ENCODE results near the gene ELMO1. TPM values are rescaled to one million over a fixed set of nuclear protein-coding genes. Genes with fewer than 3 reads are reported as not detected.
A peak's percentile ranks its signal among the peaks of the same experiment; 100 is the strongest.

Gene ELMO1
- total RNA-seq = 68.1 TPM

- FAIRE-seq = no peak
- peak; percentile 64 to 68 for DNase-seq (ENCODE audit: low spot score in 2 of 2)
Observed at GRCh38 chr7:37448636-37449361, at the start of gene ELMO1. ELMO1 (minus strand) TSS chr7:37448864; CDS start chr7:37342690, 106,174 bp downstream.

- no peak for DNase-seq (ENCODE audit: low spot score in 2 of 2)
- no peak for FAIRE-seq
Observed at GRCh38 chr7:37497576-37497975, 48.9 kb upstream of the ELMO1 start.

DNA sequence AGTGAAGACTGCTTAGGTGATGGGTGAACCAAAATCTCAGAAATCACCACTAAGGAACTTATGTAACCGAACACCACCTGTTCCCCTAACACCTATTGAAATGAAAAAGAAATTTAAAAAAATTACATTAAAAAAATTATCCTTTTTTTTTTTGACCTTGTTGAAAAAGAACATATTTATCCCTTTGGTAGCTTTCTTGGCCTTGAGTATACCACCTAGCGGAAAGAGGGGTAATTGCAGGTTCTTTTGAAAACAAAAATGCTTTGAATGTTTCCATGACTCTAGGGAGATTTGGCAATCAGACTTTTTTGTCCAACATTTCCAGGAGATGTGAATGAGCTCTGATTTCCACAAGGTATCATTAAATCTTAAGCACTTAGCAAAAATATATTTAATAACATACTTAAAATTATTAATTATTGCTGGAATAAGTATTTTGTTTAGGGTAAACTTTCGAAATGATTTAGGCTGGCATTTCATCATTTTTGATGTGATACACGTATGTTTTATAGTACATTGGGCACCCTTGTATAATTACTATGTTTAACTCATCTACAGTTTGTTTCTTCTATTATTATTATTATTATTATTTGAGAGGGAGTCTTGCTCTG, 47.0 kb upstream of the ELMO1 start:
- FAIRE-seq = peak; percentile 96

DNA sequence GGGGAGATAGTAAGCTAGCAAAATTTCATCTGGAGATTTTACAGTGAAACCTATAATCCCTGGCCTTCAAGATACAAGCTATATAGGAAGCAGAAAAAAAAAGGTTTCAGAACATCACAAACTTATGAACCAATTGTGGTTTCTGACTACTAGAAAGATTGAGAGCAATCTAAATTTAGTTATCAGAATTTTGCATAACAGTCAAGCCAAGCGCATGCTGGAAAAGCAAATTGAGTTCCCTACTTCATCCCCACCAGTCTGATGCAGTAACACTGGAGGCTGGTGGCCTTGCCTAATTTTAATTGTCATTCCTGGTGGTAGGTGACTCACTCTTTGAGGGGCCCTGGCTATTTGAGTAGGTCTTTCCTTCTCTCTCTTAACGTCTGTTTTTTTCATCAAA, 46.3 kb upstream of the ELMO1 start:
- FAIRE-seq = no peak
- DNase-seq (ENCODE audit: low spot score in 2 of 2) = no peak

More for the DNA sequence above, 47.0 kb upstream of the ELMO1 start:
- DNase-seq (ENCODE audit: low spot score in 2 of 2) = no peak

- no peak for DNase-seq (ENCODE audit: low spot score in 2 of 2)
Observed at GRCh38 chr7:37493810-37494209, 45.1 kb upstream of the ELMO1 start.

DNA sequence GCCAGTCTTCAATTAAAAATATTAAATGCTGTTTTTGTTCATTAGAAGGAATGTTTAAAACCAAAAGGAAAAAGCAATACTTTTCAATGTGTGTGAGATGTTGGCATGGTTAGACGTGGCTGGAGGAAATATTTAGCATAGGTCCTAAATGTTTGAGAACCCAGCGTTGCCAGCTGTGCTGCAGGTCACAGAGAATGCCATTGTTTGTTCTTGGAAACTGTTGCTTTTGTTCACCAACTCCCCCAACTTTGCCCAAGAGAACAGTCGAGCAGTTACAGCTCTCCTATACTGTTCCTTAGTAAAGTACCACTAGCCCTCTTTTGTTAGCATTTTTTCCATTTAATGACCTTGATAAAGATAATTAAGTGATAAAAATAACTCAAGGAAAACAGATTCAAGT, 44.5 kb upstream of the ELMO1 start:
- no peak for FAIRE-seq
- peak in 1 of 2 donors; percentile 52 for DNase-seq (ENCODE audit: low spot score in 2 of 2)

More at GRCh38 chr7:37493810-37494209, 45.1 kb upstream of the ELMO1 start:
- no peak for FAIRE-seq

DNA sequence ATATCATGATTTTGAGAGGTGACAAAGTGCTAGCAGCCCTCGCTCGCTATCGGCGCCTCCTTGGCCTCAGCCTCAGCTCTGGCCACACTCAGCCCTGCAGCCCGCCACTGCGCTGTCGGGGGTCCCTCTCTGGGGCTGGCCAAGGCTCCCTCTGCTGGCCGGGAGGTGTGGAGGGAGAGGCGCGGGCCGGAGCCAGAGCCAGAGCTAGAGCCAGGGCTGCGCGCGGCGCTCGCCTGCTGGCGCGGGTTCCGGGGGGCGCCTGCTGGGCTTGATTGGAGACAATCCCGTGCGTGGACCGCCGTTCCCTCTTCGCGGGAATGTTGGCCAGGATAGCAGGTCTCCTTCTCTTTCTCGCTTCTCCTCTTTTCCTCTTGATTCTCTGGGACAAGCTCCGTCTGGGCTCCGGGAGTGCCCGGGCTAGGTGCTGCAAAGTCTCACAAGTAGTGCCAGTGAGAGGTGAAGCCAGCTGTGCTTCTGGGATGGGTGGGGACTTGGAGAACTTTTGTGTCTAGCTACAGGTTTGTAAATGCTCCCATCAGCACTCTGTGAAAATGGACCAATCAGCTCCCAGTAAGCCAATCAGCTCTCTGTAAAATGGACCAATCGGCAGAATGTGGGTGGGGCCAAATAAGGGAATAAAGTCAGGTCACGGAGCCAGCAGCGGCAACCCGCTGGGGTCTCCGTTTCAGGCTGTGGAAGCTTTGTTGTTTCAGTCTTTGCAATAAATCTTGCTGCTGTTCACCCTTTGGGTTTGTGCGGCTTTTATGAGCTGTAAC, 43.4 kb upstream of the ELMO1 start:
- DNase-seq (ENCODE audit: low spot score in 2 of 2) (no peak), FAIRE-seq (no peak)

DNA sequence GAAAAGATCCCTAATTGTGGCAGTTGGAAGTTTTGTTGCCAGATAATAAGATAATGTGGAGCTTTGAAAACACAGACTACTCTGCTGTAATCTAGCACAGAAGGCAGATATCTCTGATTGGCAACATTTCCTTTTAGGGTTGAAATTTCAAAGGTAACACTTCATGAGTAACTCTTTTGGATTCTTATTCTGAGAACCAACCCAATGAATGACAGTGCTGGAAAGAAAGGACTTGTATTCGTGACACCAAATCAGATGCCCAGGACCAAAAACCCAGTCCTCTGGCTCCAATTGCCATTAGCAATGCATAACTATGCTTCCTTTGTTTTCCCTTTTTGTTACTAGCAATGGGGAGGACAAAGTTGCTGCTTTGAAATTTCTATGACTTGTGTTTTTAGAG, 41.0 kb upstream of the ELMO1 start:
- FAIRE-seq = no peak

DNA sequence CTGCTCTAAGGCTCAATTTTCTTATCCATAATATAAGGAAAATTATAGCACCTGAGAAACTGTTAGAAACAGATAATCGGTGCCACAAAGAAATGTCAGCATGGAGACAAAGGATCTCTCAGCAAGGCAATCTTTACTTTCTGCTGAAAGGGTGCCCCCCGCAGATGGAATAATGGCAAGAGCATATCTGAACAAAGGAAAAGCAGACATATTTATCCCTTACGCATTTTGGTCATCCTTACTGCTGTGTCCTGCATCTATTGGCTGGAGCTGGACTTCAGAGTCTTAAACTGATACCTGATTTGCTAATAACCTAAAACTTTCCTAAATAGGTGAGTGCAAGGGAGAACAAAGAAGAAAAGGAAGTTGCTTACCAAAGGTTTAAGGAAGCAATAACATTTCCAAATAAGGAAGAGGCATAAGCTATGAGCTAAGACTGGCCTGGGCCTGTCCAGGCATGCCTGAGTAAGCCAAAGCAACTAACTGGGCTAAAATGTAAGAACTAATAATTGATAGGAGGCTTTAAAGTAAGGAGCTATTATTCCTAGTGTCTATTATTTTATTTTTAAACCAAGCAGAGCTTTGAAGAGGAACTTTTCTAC, 39.6 kb upstream of the ELMO1 start:
- DNase-seq (ENCODE audit: low spot score in 2 of 2) (no peak), FAIRE-seq (no peak)

More for the DNA sequence above, 41.0 kb upstream of the ELMO1 start:
- DNase-seq (ENCODE audit: low spot score in 2 of 2) = no peak

DNA sequence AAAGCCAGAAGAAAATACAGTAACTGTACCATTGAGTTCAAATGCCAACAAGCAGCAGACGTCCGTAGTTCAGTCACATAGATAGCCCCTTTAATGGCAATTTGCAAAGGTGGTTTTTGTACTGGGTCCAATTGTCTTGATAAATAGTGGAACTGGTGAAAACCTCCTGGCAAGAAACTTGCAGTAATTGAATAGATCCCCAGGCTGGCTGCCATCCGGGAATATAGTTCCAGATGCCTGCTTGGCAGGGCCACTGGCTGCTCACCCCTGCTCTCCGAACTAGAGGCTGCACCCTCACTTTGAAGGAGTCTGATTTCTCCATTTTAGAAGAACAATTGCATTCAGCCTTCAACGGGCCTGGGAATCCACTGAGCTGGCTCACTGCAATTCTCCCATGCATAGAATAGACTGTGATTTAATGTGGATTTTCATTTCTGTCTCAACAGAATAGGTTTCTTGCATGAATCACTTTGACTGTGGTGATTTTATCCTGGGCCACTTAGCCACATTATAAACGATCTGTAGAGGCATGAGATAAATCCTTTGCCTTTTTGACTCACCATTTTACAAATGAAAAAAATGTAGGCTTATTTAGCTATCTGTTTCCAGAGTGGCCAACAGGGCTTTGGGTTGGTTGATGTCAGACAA, 35.9 kb upstream of the ELMO1 start:
- no peak for FAIRE-seq
- no peak for DNase-seq (ENCODE audit: low spot score in 2 of 2)

- DNase-seq (ENCODE audit: low spot score in 2 of 2) (no peak), FAIRE-seq (no peak)
Observed at GRCh38 chr7:37483627-37484026, 35.0 kb upstream of the ELMO1 start.

GRCh38 chr7:37482953-37483352, 34.3 kb upstream of the ELMO1 start:
- no peak for FAIRE-seq

GRCh38 chr7:37482505-37482904, 33.8 kb upstream of the ELMO1 start:
- DNase-seq (ENCODE audit: low spot score in 2 of 2) (no peak), FAIRE-seq (peak; percentile 63)

More at GRCh38 chr7:37482953-37483352, 34.3 kb upstream of the ELMO1 start:
- no peak for DNase-seq (ENCODE audit: low spot score in 2 of 2)

DNA sequence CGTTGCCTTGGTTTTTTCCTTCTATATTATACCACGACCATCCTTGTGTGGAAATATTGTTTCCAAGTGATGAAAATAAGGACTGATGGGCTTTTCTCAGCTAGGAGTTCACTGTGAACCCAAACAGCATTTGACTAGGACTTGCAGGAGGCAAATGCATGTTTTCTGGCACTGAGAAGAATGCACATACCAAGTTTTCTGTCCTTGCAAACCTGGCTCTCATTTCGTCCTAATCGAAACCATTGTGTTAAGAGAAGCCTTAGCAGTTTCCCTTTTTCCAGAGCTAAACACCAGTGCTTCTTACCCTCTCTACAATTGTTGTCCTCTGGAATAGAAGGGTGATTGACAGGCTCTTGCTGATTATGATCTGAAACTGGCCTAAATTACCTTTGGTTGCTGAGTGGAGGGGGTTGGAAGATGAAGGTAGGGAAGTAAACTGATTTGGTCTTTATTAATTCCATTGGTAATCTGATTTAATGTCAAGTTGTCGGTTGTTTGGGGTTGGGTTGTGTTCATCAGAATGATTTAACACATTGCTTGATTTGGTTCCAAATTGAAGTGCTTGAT, 33.1 kb upstream of the ELMO1 start:
- FAIRE-seq = no peak

DNA sequence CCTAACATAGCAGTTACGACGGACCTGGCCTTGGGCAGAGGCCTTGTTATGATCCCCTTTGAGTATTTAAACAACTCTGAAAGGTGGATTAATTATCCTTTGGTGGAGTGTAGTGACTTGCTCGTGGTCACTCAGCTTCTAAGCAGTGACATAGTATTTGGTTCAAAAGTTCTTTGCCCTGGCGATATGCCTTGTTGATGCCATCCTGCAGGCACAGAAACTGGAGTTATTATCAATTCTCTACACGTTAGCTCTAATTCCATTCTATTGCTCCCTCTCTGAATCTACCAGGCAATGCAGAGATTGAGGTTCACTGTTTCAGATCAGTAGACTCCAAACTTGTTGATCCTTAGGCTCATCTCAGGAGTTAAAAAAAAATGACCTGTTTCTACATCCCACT, 32.5 kb upstream of the ELMO1 start:
- DNase-seq (ENCODE audit: low spot score in 2 of 2) (no peak), FAIRE-seq (no peak)

More for the DNA sequence above, 33.1 kb upstream of the ELMO1 start:
- no peak for DNase-seq (ENCODE audit: low spot score in 2 of 2)

- DNase-seq (ENCODE audit: low spot score in 2 of 2) (no peak), FAIRE-seq (no peak)
Observed at GRCh38 chr7:37480041-37481031, 31.7 kb upstream of the ELMO1 start.

DNA sequence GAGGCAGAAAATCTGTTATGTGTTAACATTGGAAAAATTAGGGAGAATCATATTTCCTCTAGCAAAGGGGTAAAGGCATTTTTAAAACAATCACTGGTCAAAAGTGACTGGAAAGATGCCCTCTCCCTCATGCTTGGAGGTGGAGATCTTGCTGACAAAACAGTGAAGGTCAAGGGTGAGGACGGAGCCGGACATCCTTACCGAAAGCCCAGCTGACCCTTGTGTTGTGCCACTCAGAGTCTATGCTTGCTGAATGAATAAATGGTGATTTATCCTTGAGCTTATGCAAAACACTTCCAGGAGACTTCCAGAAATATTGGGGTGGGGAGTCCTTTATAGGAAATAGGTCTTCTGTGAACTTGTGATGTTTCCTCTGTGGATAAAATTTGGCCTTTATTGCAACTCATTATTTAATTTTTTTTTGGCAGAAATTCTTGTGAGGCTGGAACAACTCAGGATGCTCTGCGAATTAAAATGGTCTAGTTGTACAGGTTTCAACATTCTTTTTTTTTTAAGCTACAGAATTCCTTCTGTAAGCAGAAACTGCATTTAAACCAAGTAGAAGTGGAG, 28.3 kb upstream of the ELMO1 start:
- no peak for FAIRE-seq
- DNase-seq (ENCODE audit: low spot score in 2 of 2) = no peak

DNA sequence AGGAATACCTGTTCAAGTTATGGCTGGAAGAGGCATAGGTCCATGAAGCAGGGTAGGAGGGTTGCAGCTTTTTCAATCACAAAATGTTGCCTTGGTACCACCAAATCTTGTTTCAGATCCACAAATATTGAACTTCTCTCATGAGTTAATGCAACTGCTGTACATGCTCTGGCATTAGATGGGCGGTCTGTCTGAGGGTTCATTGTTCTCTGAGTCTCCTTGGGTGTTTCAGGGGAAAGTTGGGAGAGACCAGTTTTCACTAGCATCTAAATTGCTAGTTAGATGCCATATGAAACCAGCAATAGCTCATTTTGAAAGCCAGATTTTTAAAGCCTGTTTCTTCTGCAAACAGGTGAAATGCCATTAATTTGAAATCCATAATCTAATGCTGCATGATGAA, 27.8 kb upstream of the ELMO1 start:
- FAIRE-seq = no peak
- no peak for DNase-seq (ENCODE audit: low spot score in 2 of 2)

All from frontal cortex (tissue), 4 donors.